Neuronal stem cell (in vitro differentiated cells): ENCODE results near the gene CSN3.
"Not testable (repeated sequence)": the region's sequence is repeated elsewhere in the genome, so short reads cannot be mapped to it uniquely, and the experiment has no call there.

Experiments used
- DNase-seq: peaks from one replicate; pipeline ENCODE4 v3.0.0-alpha.2; 2013; ENCODE audit warnings: low spot score
- H2AFZ ChIP-seq: one replicate; pipeline ENCODE4 v1.6.1; 2013; ENCODE audit warnings: mild to moderate bottlenecking, low read length, inconsistent platforms
- H2AK5ac ChIP-seq: 2 replicates; pipeline ENCODE4 v1.6.1; 2013; ENCODE audit warnings: low read depth, mild to moderate bottlenecking, inconsistent platforms, low read length, moderate library complexity, mixed read lengths
- H2BK120ac ChIP-seq: 2 replicates; pipeline ENCODE4 v1.6.1; 2013; ENCODE audit warnings: low read depth, mild to moderate bottlenecking, inconsistent platforms, low read length, moderate library complexity, mixed read lengths
- H2BK12ac ChIP-seq: one replicate; pipeline ENCODE4 v1.6.1; 2013; ENCODE audit warnings: low read length, inconsistent platforms
- H2BK15ac ChIP-seq: 2 replicates; pipeline ENCODE4 v1.6.1; 2013; ENCODE audit warnings: mild to moderate bottlenecking, low read length, inconsistent platforms, mixed read lengths
- H2BK5ac ChIP-seq: one replicate; pipeline ENCODE4 v1.6.1; 2013; ENCODE audit warnings: inconsistent platforms, mild to moderate bottlenecking, low read length, moderate library complexity
- H3K14ac ChIP-seq: one replicate; pipeline ENCODE4 v1.6.1; 2013; ENCODE audit warnings: low read length, inconsistent platforms
- H3K18ac ChIP-seq: 2 replicates; pipeline ENCODE4 v1.6.1; 2013; ENCODE audit warnings: low read length, inconsistent platforms
- H3K23ac ChIP-seq: 2 replicates; pipeline ENCODE4 v1.6.1; 2013; ENCODE audit warnings: low read depth, mild to moderate bottlenecking, mixed read lengths, low read length, inconsistent platforms; ENCODE audit not compliant: poor library complexity
- H3K27ac ChIP-seq: replicated peaks from 3 replicates; pipeline ENCODE4 v1.5.1; 2013; ENCODE audit warnings: low read length, inconsistent platforms
- H3K27me3 ChIP-seq, 3 experiments: 2 replicates each; pipeline ENCODE4 v1.6.1; 2013; ENCODE audit warnings: low read length in 3 of 3, mild to moderate bottlenecking in 2 of 3, inconsistent platforms in 1 of 3, low read depth in 1 of 3, mixed read lengths in 1 of 3, moderate library complexity in 1 of 3; ENCODE audit not compliant: control insufficient read depth in 3 of 3, insufficient read depth in 3 of 3
- H3K36me3 ChIP-seq, 2 donors: replicated peaks in 1 of 2; 2 replicates each; pipeline ENCODE4 v1.6.1; 2013; ENCODE audit warnings: low read length in 2 of 2; ENCODE audit not compliant: control insufficient read depth in 2 of 2, insufficient read depth in 2 of 2
- H3K4ac ChIP-seq: 2 replicates; pipeline ENCODE4 v1.6.1; 2013; ENCODE audit warnings: inconsistent platforms, mild to moderate bottlenecking, low read length, moderate library complexity
- H3K4me1 ChIP-seq, 2 donors: 1 replicate in 1 of 2; 2 replicates in 1 of 2; pipeline ENCODE4 v1.6.1; 2013; ENCODE audit warnings: low read length in 2 of 2, low read depth in 1 of 2; ENCODE audit not compliant: control insufficient read depth in 2 of 2, insufficient read depth in 1 of 2
- H3K4me2 ChIP-seq: one replicate; pipeline ENCODE4 v1.6.1; 2013; ENCODE audit warnings: mild to moderate bottlenecking, low read length, inconsistent platforms; ENCODE audit not compliant: insufficient read depth, poor library complexity, severe bottlenecking
- H3K4me3 ChIP-seq, 2 donors: 2 replicates each; pipeline ENCODE4 v1.5.1; 2013; ENCODE audit warnings: low read length in 2 of 2, mild to moderate bottlenecking in 2 of 2, inconsistent platforms in 1 of 2, moderate library complexity in 1 of 2
- H3K79me1 ChIP-seq: one replicate; pipeline ENCODE4 v1.6.1; 2013; ENCODE audit warnings: low read depth, mild to moderate bottlenecking, inconsistent platforms, low read length, moderate library complexity
- H3K9ac ChIP-seq: one replicate; pipeline ENCODE4 v1.6.1; 2013; ENCODE audit warnings: mild to moderate bottlenecking, low read depth, low read length, inconsistent platforms; ENCODE audit not compliant: poor library complexity
- H3K9me3 ChIP-seq, 2 donors: replicated peaks in 1 of 2; 2 replicates each; pipeline versions ENCODE3 to v1.6.1; 2013; ENCODE audit warnings: low read length in 2 of 2, mild to moderate bottlenecking in 2 of 2, inconsistent platforms in 1 of 2, low read depth in 1 of 2, mixed read lengths in 1 of 2, moderate library complexity in 1 of 2; ENCODE audit not compliant: control insufficient read depth in 2 of 2, insufficient read depth in 1 of 2
- H4K8ac ChIP-seq: one replicate; pipeline ENCODE4 v1.6.1; 2013; ENCODE audit warnings: low read depth, mild to moderate bottlenecking, inconsistent platforms, low read length, moderate library complexity
- H4K91ac ChIP-seq: one replicate; pipeline ENCODE4 v1.6.1; 2013; ENCODE audit warnings: low read length, low read depth, mild to moderate bottlenecking, inconsistent platforms; ENCODE audit not compliant: poor library complexity
- WGBS, 2 donors: extraction: QIAGEN DNeasy Blood & Tissue Kit; methylation state at CpG; one replicate each; pipeline ENCODE4 v1.1.7; 2013; ENCODE audit warnings: missing lambda C conversion rate in 2 of 2, mixed read lengths in 1 of 2; ENCODE audit not compliant: insufficient read length in 2 of 2, insufficient replicate concordance in 1 of 2; ENCODE audit errors: extremely low coverage in 2 of 2; 5-methylcytosine and 5-hydroxymethylcytosine counted together

CSN3 gene

DNA sequence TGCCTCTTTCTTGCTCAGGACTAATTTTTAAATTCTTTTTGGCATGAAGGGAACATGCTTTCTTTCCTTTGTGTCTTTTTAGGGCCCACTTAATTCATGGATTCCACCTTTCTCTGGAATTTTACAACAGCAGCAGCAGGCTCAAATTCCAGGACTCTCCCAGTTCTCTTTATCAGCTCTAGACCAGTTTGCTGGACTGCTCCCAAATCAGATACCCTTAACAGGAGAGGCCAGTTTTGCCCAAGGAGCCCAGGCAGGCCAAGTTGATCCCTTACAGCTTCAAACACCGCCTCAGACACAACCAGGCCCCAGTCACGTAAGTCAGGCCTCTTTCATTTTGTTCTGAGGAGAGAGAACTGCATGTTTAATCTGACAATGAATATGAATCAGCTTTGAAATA lies 44.6 kb upstream of the CSN3 start:
- Histone ChIP-seq H3K79me1 (no peaks in the 10 kb centered on the region), H4K91ac (no peak overlapping the region), H3K4ac (no peak overlapping the region), H3K14ac (no peak overlapping the region), H2BK120ac (no peak overlapping the region), H3K9me3 (no peaks in the 10 kb centered on the region), H3K27me3 (no peaks in the 10 kb centered on the region), H2BK15ac (no peak overlapping the region), H3K23ac (no peak overlapping the region), H3K36me3 (no peaks in the 10 kb centered on the region), H3K18ac (no peak overlapping the region), H2BK5ac (no peak overlapping the region), H2AK5ac (no peak overlapping the region), H3K9ac (no peak overlapping the region), H3K4me1 (peaks cover 0 to 4% of the 10 kb centered on the region in 2 donors), H3K4me3 (no peak overlapping the region), H2AFZ (no peak overlapping the region), H3K4me2 (no peak overlapping the region), H3K27ac (no peak overlapping the region), H4K8ac (no peak overlapping the region), H2BK12ac (no peak overlapping the region)
- no peak for DNase-seq
- WGBS, 2 donors: no CpG with 5 or more reads among the region's 2 CpGs

GRCh38 chr4:70203601-70204000 lies 38.8 kb upstream of the CSN3 start:
- H3K14ac ChIP-seq: no peak overlapping the region
- no peak overlapping the region for H2BK12ac ChIP-seq
- H3K36me3 ChIP-seq: no peaks in the 10 kb centered on the region
- no peak overlapping the region for H3K9ac ChIP-seq
- H2AK5ac ChIP-seq: no peak overlapping the region
- H4K8ac ChIP-seq: no peak overlapping the region
- no peak overlapping the region for H2AFZ ChIP-seq
- no peaks in the 10 kb centered on the region for H3K4me1 ChIP-seq
- no peak for DNase-seq
- no peak overlapping the region for H2BK120ac ChIP-seq
- H3K79me1 ChIP-seq: no peaks in the 10 kb centered on the region
- no CpG with 5 or more reads among the region's 1 CpG for WGBS, 2 donors
- no peak overlapping the region for H3K4me3 ChIP-seq
- no peaks in the 10 kb centered on the region for H3K27me3 ChIP-seq
- H3K4me2 ChIP-seq: no peak overlapping the region
- no peak overlapping the region for H2BK5ac ChIP-seq
- no peak overlapping the region for H4K91ac ChIP-seq
- no peak overlapping the region for H2BK15ac ChIP-seq
- no peak overlapping the region for H3K27ac ChIP-seq
- H3K18ac ChIP-seq: no peak overlapping the region
- H3K9me3 ChIP-seq: no peaks in the 10 kb centered on the region
- no peak overlapping the region for H3K23ac ChIP-seq
- H3K4ac ChIP-seq: no peak overlapping the region

- not testable (repeated sequence) for H3K4ac ChIP-seq, H2BK120ac ChIP-seq, H2BK15ac ChIP-seq, H2AFZ ChIP-seq, DNase-seq, H3K14ac ChIP-seq, H3K9me3 ChIP-seq, H3K4me3 ChIP-seq, H2BK5ac ChIP-seq, H4K8ac ChIP-seq, H3K27ac ChIP-seq, H3K4me1 ChIP-seq, H3K23ac ChIP-seq, H2BK12ac ChIP-seq, H3K9ac ChIP-seq, H4K91ac ChIP-seq, H3K4me2 ChIP-seq, H3K27me3 ChIP-seq, H2AK5ac ChIP-seq, H3K36me3 ChIP-seq, H3K79me1 ChIP-seq
- H3K18ac ChIP-seq: peak overlapping the region; percentile 48
- WGBS, 2 donors: no CpG with 5 or more reads among the region's 4 CpGs
These were observed 29.6 kb upstream of the CSN3 start for GRCh38 chr4:70212752-70213151.

- not testable (repeated sequence) for H4K91ac ChIP-seq, H3K9me3 ChIP-seq, H2AFZ ChIP-seq, H3K79me1 ChIP-seq, H4K8ac ChIP-seq, H3K23ac ChIP-seq, H3K4me2 ChIP-seq, DNase-seq, H3K4me1 ChIP-seq, H3K27ac ChIP-seq, H3K27me3 ChIP-seq, H2AK5ac ChIP-seq, H3K9ac ChIP-seq, H2BK15ac ChIP-seq, H3K4me3 ChIP-seq, H2BK120ac ChIP-seq, H3K18ac ChIP-seq, H2BK5ac ChIP-seq, H3K4ac ChIP-seq, H3K14ac ChIP-seq, H2BK12ac ChIP-seq, H3K36me3 ChIP-seq
These were observed 26.3 kb upstream of the CSN3 start for GRCh38 chr4:70216109-70216508.
